ENCODE measurements around the gene UBE2D3. TPM values are rescaled to one million over a fixed set of nuclear protein-coding genes. Genes with fewer than 3 reads are reported as not detected.

The UBE2D3 gene
- total RNA-seq, 2 donors from 2014 or later = 403 to 450 TPM

DNA sequence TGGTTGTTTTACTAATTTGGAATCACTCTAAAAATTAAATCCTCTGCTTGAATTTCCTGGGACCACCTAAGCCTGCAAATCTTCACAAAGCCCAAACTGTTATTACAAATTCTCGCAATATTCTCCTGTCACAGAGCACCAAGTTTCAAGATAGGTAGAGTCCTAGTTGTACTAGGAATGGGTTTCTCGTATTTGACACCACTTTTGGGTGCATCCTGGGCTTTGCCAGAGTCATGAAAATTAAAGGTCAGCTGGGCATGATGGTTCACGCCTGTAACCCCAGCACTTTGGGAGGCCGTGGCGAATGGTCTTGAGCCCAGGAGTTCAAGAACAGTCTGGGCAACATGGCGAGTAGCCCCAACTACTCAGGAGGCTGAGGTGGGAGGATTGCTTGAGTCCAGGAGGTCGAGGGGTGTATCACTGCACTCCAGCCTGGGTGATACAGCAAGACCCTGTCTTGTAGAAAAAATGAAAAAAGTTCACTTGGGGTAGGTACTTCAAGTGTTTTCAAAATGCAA lies 36.0 kb downstream of the UBE2D3 start:
- Mint-ChIP-seq H3K27me3 (no peaks in the 10 kb centered on the region), H3K9me3 (no peaks in the 10 kb centered on the region), H3K27ac (peak overlapping the region; percentile 23), H3K4me3 (no peak overlapping the region), H3K4me1 (peaks cover 27% of the 10 kb centered on the region), H3K36me3 (ENCODE audit: low read depth) (no peaks in the 10 kb centered on the region)
- ATAC-seq (replicated peaks) = no peak

DNA sequence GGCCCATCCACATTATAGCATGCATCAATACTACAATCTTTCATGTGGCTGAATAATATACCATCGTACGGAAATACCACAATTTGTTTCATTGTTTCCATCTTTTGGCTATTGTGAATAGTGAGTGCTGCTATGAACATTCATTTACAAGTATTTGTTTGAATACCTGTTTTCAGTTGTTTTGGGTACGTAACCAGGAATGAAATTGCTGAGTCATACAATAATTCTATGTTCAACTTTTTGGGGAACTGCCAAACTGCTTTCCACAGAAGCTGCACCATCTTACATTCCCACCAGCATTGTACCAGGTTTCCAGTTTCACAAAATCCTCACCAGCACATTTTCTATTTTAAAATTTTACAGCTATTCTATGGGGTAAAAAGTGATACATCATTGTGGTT lies 38.0 kb downstream of the UBE2D3 start:
- H3K4me3 Mint-ChIP-seq = peak overlapping the region; percentile 36
- H3K27me3 Mint-ChIP-seq = no peaks in the 10 kb centered on the region
- peak overlapping the region; percentile 83 for H3K27ac Mint-ChIP-seq
- peaks cover 27% of the 10 kb centered on the region for H3K4me1 Mint-ChIP-seq
- H3K36me3 Mint-ChIP-seq (ENCODE audit: low read depth) = no peaks in the 10 kb centered on the region
- H3K9me3 Mint-ChIP-seq = no peaks in the 10 kb centered on the region
- ATAC-seq (replicated peaks) = peak; percentile 80

DNA sequence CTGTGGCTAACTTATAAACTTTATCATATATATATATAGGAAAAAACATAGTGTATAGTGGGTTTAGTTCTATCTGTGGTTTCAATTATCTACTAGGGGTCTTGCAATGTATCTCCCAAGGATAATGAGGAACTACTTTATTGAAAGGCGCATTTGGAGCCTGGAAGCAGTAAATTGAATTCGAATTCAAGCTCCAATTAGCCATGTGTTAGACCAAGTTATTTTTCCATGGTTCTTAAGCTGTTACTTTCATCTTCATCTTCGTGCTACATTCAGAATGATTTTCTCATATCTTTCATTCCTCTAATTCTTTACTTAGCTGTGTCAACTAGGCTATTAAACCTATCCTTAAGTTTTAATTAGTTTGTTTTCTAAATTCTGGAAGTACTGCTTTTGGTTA lies 39.4 kb downstream of the UBE2D3 start:
- Mint-ChIP-seq H3K27me3 (no peaks in the 10 kb centered on the region), H3K27ac (no peak overlapping the region), H3K9me3 (no peaks in the 10 kb centered on the region), H3K4me3 (no peak overlapping the region), H3K36me3 (ENCODE audit: low read depth) (no peaks in the 10 kb centered on the region), H3K4me1 (peaks cover 22% of the 10 kb centered on the region)
- ATAC-seq (replicated peaks) = no peak

DNA sequence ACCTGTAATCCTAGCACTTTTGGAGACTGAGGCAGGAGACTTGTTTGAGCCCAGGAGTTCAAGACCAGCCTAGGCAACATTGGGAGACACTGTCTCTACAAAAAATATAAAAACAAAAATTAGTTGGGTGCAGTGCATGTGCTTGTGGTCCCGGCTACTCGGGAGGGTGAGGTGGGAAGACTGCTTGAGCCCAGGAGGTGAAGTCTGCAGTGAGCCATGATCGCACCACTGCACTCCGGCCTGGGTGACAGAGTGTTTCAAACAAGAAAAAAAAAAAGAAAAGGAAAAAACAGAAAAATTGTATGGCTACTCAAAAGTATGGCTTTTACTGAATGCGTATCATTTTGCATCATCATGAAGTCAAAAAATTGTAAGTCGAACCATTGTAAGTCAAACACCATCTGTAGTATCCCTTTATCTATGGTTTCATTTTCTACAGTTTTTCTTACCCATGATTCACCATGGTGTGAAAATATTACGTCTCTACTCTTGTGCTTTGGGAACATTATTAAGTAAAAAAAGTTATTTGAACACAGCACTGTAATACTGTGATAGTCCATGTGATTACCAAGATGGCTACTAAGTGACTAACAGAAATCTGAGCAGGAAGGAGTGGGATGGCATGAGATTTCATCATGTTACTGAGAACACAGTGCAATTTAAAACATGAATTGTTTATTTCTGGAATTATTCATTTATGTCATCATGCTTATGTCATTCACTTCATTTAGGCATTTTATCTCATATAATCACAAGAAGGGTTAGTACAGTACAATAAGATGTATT lies 40.1 kb downstream of the UBE2D3 start:
- no peaks in the 10 kb centered on the region for H3K9me3 Mint-ChIP-seq
- no peaks in the 10 kb centered on the region for H3K36me3 Mint-ChIP-seq (ENCODE audit: low read depth)
- ATAC-seq (replicated peaks) = peak; percentile 78
- no peaks in the 10 kb centered on the region for H3K27me3 Mint-ChIP-seq
- H3K27ac Mint-ChIP-seq = peak overlapping the region; percentile 65
- peaks cover 19% of the 10 kb centered on the region for H3K4me1 Mint-ChIP-seq
- H3K4me3 Mint-ChIP-seq = no peak overlapping the region

DNA sequence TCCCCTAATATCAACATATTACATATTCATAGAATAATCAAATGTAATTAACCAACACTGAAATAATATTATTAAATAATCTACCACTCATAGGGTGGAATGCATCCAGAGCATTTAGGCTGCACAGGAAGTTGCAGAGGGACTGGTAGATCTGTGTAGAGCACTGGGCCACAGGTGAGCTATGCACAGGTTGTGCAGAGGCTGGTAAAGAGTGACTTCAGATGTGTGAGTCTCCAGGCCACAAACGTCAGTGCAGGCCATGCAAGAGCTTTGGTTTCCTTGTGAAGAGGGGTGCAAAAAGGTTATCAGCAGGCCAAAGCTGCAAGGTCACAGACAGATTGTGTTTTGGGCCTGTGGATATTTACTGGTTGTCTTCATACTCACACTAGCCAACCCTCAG lies 41.1 kb downstream of the UBE2D3 start:
- Mint-ChIP-seq H3K4me1 (peaks cover 17% of the 10 kb centered on the region), H3K36me3 (ENCODE audit: low read depth) (no peaks in the 10 kb centered on the region), H3K4me3 (no peak overlapping the region), H3K27ac (no peak overlapping the region), H3K9me3 (no peaks in the 10 kb centered on the region), H3K27me3 (no peaks in the 10 kb centered on the region)
- no peak for ATAC-seq (replicated peaks)

DNA sequence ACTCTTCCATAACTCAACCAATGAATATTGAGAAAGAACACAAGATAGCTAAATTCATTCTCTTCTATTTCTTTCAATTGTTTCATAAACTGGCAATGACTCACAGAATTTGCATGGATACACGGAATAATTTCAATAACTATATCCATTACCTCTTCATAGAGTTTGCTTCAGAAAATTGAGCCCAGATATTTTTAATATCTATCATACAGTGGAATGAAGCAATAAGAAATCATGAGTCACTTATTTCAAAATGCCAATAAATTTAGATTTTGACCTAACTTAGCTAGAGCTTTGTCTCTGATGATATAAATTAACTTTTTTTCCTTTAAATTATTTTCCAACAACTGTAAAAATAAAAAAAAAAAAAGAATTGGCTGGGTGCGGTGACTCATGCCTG lies 44.3 kb downstream of the UBE2D3 start:
- no peaks in the 10 kb centered on the region for H3K27me3 Mint-ChIP-seq
- no peaks in the 10 kb centered on the region for H3K36me3 Mint-ChIP-seq (ENCODE audit: low read depth)
- no peak overlapping the region for H3K4me3 Mint-ChIP-seq
- H3K4me1 Mint-ChIP-seq = peaks cover 5% of the 10 kb centered on the region
- H3K9me3 Mint-ChIP-seq = no peaks in the 10 kb centered on the region
- H3K27ac Mint-ChIP-seq = no peak overlapping the region
- ATAC-seq (replicated peaks) = no peak

DNA sequence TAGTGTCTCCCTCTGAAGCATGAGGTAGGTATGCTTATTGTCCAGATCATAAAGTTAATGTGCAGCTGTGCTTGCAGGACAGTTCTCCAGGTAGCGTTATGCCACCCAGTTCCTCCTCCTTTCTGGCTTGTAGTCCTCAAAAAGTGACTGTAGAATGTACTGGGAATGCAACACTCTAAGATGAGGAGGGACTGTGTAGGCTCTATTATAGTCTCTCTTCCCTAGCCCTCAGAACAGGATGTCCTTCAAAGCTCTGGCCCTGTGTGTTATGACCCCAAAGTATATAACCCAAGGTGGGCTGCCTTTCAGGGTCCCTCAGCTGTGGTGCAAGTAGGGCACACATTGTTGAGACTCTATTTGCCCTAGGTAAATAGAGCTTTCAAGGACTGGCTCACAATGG lies 45.8 kb downstream of the UBE2D3 start:
- ATAC-seq (replicated peaks) = no peak
- no peaks in the 10 kb centered on the region for H3K4me1 Mint-ChIP-seq
- no peak overlapping the region for H3K4me3 Mint-ChIP-seq
- no peak overlapping the region for H3K27ac Mint-ChIP-seq
- no peaks in the 10 kb centered on the region for H3K27me3 Mint-ChIP-seq
- H3K36me3 Mint-ChIP-seq (ENCODE audit: low read depth) = no peaks in the 10 kb centered on the region
- H3K9me3 Mint-ChIP-seq = no peaks in the 10 kb centered on the region

DNA sequence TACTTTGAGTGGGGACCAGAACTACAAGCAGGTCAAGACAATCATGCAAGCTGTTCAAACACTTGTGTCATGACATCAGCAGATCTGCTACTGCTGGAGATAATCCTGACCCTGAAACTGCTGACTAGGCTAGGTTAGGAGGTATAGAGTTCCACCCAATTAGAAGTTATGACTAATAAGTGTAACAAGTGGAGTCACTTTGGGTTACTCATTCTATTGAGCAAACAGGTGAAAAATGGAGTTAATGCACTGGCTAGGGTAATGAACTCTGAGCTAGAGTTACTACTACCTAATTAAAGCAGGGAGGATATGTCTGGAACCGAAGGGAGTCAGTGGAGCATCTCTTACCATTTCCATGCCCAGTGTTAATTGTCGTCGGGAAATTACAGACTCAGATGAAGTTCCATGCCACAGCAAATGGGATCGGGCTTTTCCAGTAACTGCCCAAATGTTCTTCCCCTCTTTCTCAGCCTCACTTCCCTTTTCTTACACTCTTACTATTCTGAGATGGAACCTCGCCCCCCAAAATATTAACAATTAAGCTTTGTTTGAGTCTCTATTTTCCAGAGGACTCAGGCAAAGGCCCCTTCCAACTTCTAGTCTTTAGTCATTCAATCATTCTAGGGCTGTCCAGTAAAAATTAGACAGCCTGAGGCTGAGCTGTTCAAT lies 46.7 kb downstream of the UBE2D3 start:
- Mint-ChIP-seq H3K36me3 (ENCODE audit: low read depth) (no peaks in the 10 kb centered on the region), H3K4me1 (no peaks in the 10 kb centered on the region), H3K4me3 (no peak overlapping the region), H3K9me3 (no peaks in the 10 kb centered on the region), H3K27ac (no peak overlapping the region), H3K27me3 (no peaks in the 10 kb centered on the region)
- peak; percentile 99 for ATAC-seq (replicated peaks)

DNA sequence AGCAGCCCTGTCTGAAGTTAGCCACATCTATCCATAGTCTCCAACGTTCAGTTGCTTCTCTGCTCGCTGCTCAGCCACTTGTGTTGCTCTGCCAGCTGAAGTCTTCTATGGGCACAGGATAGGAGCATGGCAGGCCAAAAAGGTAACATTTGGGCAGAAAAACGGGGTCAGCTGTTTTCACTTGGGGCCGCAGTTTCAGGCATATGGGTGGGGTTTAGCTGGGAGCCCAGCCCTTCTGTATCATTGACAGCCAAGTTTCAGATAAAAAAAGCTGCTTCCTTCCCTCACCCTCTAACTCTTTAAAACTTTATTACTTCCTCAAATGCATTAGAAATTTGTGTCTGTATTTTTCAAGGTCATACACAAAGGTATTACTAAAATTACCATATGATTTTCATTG lies 48.1 kb downstream of the UBE2D3 start:
- no peak for ATAC-seq (replicated peaks)
- H3K27ac Mint-ChIP-seq = no peak overlapping the region
- no peaks in the 10 kb centered on the region for H3K4me1 Mint-ChIP-seq
- H3K4me3 Mint-ChIP-seq = no peak overlapping the region
- H3K27me3 Mint-ChIP-seq = no peaks in the 10 kb centered on the region
- H3K36me3 Mint-ChIP-seq (ENCODE audit: low read depth) = no peaks in the 10 kb centered on the region
- no peaks in the 10 kb centered on the region for H3K9me3 Mint-ChIP-seq

DNA sequence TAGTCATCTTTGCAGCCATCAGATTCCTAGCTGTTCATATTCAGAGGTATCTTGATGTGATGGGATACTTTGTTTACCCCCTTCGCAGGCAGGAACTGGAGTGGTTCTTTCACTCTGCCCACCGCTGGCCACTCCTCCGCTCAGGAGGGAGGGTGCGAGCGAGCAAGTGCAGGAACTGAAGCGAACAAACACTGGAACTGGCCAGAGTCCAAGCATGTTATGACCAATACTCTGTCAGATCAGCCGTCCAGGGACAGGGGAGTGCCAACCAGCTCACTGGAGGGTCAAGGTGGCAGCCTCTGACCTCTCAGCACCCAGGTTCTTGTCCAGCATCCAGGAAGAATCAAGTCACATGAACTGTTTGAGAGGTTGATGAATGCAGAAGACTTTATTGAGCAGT lies 48.6 kb downstream of the UBE2D3 start:
- Mint-ChIP-seq H3K27ac (no peak overlapping the region), H3K4me1 (no peaks in the 10 kb centered on the region), H3K36me3 (ENCODE audit: low read depth) (no peaks in the 10 kb centered on the region), H3K9me3 (no peaks in the 10 kb centered on the region), H3K27me3 (no peaks in the 10 kb centered on the region), H3K4me3 (no peak overlapping the region)
- no peak for ATAC-seq (replicated peaks)

DNA sequence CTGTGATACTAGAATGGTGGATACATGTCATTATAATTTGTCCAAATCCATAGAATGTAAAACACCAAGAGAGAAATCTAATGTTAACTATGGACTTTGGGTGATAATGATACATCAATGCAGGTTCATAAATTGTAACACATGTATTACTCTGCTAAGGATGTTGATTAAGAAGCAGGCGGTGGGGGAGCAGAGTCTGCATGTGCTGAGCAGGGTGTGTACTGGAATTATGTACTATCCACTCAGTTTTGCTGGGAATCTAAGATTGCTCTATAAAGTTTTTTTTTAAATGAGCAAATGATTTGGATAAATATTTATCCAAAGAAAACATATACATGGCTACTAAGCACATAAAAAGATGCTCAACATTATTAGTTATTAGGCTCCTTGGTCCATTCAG lies 51.5 kb downstream of the UBE2D3 start:
- no peak for ATAC-seq (replicated peaks)
- H3K27me3 Mint-ChIP-seq = no peaks in the 10 kb centered on the region
- H3K4me3 Mint-ChIP-seq = no peak overlapping the region
- H3K27ac Mint-ChIP-seq = no peak overlapping the region
- H3K36me3 Mint-ChIP-seq (ENCODE audit: low read depth) = no peaks in the 10 kb centered on the region
- H3K9me3 Mint-ChIP-seq = no peaks in the 10 kb centered on the region
- no peaks in the 10 kb centered on the region for H3K4me1 Mint-ChIP-seq

DNA sequence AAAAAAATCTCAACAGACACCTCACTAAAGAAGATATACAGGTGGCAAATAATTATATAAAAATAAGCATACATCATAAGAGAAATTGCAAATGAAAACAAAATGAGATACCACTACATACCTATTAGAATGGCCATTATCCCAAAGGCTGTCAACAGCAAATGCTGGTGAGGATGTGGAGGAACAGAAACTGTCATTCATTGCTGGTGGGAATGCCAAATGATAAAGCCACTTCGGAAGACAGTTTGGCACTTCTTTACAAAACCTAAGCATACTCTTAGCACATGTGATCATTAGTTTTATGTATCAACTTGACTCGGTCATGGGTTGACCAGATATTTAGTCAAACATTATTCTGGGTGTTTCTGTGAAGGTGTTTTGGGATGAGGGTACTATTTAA lies 53.1 kb downstream of the UBE2D3 start:
- no peak for ATAC-seq (replicated peaks)
- Mint-ChIP-seq H3K9me3 (no peaks in the 10 kb centered on the region), H3K27me3 (no peaks in the 10 kb centered on the region)

DNA sequence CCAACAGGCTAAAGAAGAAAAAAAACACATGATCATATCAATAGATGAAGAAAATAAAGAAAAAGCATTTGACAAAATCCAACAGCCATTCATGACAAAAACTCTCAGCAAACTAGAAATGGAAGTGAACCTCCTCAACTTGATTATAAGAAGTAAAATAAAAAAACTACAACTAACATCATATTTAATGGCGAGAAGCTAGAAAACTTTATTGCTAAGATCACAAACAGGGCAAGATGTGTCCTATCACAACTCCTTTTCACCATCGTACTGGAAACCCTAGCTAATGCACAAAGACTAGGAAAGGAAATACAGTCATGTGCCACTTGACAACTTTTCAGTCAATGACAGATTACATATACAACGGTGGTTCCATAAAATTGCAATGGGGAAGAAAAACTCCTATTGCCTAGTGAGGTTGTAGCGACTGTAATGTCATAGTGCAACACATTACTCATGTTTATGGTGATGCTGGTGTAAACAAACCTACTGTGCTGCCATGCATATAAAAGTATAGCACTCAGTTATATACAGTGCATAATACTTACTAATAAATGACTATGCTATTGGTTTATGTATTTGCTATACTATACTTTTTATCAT lies 54.5 kb downstream of the UBE2D3 start:
- Mint-ChIP-seq H3K9me3 (no peaks in the 10 kb centered on the region), H3K27ac (no peak overlapping the region), H3K36me3 (ENCODE audit: low read depth) (no peaks in the 10 kb centered on the region), H3K4me3 (no peak overlapping the region), H3K4me1 (no peaks in the 10 kb centered on the region), H3K27me3 (no peaks in the 10 kb centered on the region)
- ATAC-seq (replicated peaks) = peak; percentile 37

More for the DNA sequence above, 53.1 kb downstream of the UBE2D3 start:
- H3K4me1 Mint-ChIP-seq = no peaks in the 10 kb centered on the region
- H3K4me3 Mint-ChIP-seq = no peak overlapping the region
- no peak overlapping the region for H3K27ac Mint-ChIP-seq
- no peaks in the 10 kb centered on the region for H3K36me3 Mint-ChIP-seq (ENCODE audit: low read depth)

DNA sequence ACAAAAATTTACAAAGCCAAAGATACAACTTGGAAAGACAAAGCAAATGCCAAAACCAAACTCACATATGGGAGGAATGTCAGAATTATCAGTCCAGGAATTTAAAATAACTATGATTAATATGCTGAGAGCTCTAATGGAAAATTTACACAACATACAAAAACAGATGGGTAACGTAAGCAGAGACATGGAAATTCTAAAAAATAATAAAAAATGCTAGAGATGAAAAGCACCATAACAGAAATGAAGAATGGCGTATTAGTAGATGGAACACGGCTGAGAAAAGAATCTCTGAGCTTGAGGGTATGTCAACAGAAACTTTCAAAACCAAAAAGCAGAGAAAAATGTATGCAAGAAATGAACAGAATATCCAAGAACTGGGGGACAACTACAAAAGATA lies 62.5 kb downstream of the UBE2D3 start:
- Mint-ChIP-seq H3K9me3 (no peaks in the 10 kb centered on the region), H3K36me3 (ENCODE audit: low read depth) (no peaks in the 10 kb centered on the region), H3K4me3 (no peak overlapping the region), H3K4me1 (peaks cover 8% of the 10 kb centered on the region), H3K27ac (no peak overlapping the region), H3K27me3 (no peaks in the 10 kb centered on the region)
- ATAC-seq (replicated peaks) = no peak

DNA sequence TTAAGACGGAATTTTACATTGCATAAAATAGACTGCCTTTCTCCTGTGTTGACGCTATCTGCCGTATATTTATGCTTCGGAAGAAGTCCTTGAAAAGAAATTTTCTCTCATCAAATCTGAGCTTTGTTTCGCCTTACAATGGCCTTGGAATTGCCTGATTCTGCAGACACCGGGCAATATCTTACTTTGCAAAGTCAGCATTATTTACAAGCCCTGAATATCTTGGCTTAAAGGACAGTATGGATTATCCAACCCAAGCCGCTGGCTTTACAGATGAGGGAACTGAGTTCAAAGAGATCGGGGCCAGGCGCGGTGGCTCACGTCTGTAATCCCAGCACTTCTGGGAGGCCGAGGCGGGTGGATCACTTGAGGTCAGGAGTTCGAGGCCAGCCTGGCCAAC lies 65.4 kb downstream of the UBE2D3 start:
- no peaks in the 10 kb centered on the region for H3K9me3 Mint-ChIP-seq
- H3K4me1 Mint-ChIP-seq = peaks cover 29% of the 10 kb centered on the region
- H3K4me3 Mint-ChIP-seq = peak overlapping the region; percentile 92
- no peaks in the 10 kb centered on the region for H3K36me3 Mint-ChIP-seq (ENCODE audit: low read depth)
- ATAC-seq (replicated peaks) = no peak
- no peaks in the 10 kb centered on the region for H3K27me3 Mint-ChIP-seq
- peak overlapping the region; percentile 47 for H3K27ac Mint-ChIP-seq
